ENCODE measurements around the gene ADAMTS14. TPM values are rescaled to one million over a fixed set of nuclear protein-coding genes. Genes with fewer than 3 reads are reported as not detected.
"Not testable (repeated sequence)": the region's sequence is repeated elsewhere in the genome, so short reads cannot be mapped to it uniquely, and the experiment has no call there.

Gene ADAMTS14
- total RNA-seq, 1 experiment from 2014 or later: 1.9 TPM

- no peak for DNase-seq
- intact Hi-C loops (cut with micrococcal nuclease; ENCODE audit: unreplicated experiment): no loop called here
- Histone ChIP-seq H3K4me1 (replicated peaks; ENCODE audit: insufficient read depth) (no peaks in the 10 kb centered on the region), H3K27me3 (ENCODE audit: insufficient read depth, low read depth) (no peaks in the 10 kb centered on the region), H3F3A (ENCODE audit: insufficient read depth, low read depth) (no peaks in the 10 kb centered on the region), H3K79me2 (ENCODE audit: low read depth) (no peaks in the 10 kb centered on the region), H3K9me2 (ENCODE audit: insufficient read depth) (no peaks in the 10 kb centered on the region), H2AFZ (no peak overlapping the region), H3K36me3 (ENCODE audit: low read depth) (no peaks in the 10 kb centered on the region), H3K27ac (no peak overlapping the region), H3K4me2 (no peak overlapping the region), H3K4me3 (no peak overlapping the region), H4K20me1 (ENCODE audit: insufficient read depth) (no peaks in the 10 kb centered on the region), H3K9me3 (ENCODE audit: insufficient read depth, low read depth) (peaks cover 12% of the 10 kb centered on the region; the same call in 1 of the 2 replicates)
- BruUV-seq (replicated peaks): no TSS peak
- CTCF ChIA-PET: interaction anchor here (0.6 kb wide), 1 partner anchor 111 kb away, joined by 4 read pairs; no protein-coding TSS in a partner anchor
- TF ChIP-seq CTCF (conservative IDR thresholded peaks at IDR 0.05): no peak
- no peak for TF ChIP-seq EZH2 (IDR thresholded peaks at IDR 0.05; ENCODE audit: low read depth)
- POLR2A ChIA-PET (ENCODE audit: unreplicated experiment): interaction anchor here (0.6 kb wide), 2 partner anchors 71 to 623 kb away, joined by 4 to 6 read pairs; no protein-coding TSS in a partner anchor
Measured at GRCh38 chr10:70769121-70769520, 96.8 kb downstream of the ADAMTS14 start.

GRCh38 chr10:70770001-70770400 is 97.7 kb downstream of the ADAMTS14 start:
- H3K4me2 ChIP-seq: no peak overlapping the region
- no peaks in the 10 kb centered on the region for H3K36me3 ChIP-seq (ENCODE audit: low read depth)
- ChIA-PET CTCF (no interaction called here), POLR2A (ENCODE audit: unreplicated experiment) (no interaction called here)
- BruUV-seq (replicated peaks): no TSS peak
- no peaks in the 10 kb centered on the region for H3K4me1 ChIP-seq (replicated peaks; ENCODE audit: insufficient read depth)
- no peaks in the 10 kb centered on the region for H3K27me3 ChIP-seq (ENCODE audit: insufficient read depth, low read depth)
- H2AFZ ChIP-seq: no peak overlapping the region
- peaks cover 12% of the 10 kb centered on the region; the same call in 1 of the 2 replicates for H3K9me3 ChIP-seq (ENCODE audit: insufficient read depth, low read depth)
- H4K20me1 ChIP-seq (ENCODE audit: insufficient read depth): no peaks in the 10 kb centered on the region
- H3K79me2 ChIP-seq (ENCODE audit: low read depth): no peaks in the 10 kb centered on the region
- H3F3A ChIP-seq (ENCODE audit: insufficient read depth, low read depth): no peaks in the 10 kb centered on the region
- no peak for TF ChIP-seq CTCF (conservative IDR thresholded peaks at IDR 0.05)
- no peak for TF ChIP-seq EZH2 (IDR thresholded peaks at IDR 0.05; ENCODE audit: low read depth)
- intact Hi-C loops (cut with micrococcal nuclease; ENCODE audit: unreplicated experiment): no loop called here
- no peak overlapping the region for H3K4me3 ChIP-seq
- H3K27ac ChIP-seq: no peak overlapping the region
- DNase-seq: no peak
- H3K9me2 ChIP-seq (ENCODE audit: insufficient read depth): no peaks in the 10 kb centered on the region

GRCh38 chr10:70770516-70770915 is 98.2 kb downstream of the ADAMTS14 start:
- H3K4me1 ChIP-seq (replicated peaks; ENCODE audit: insufficient read depth); DNase-seq; intact Hi-C loops (cut with micrococcal nuclease; ENCODE audit: unreplicated experiment); POLR2A ChIA-PET (ENCODE audit: unreplicated experiment); CTCF ChIA-PET; H3K27me3 ChIP-seq (ENCODE audit: insufficient read depth, low read depth); H3K79me2 ChIP-seq (ENCODE audit: low read depth); H3K9me2 ChIP-seq (ENCODE audit: insufficient read depth); H3K4me2 ChIP-seq; H3K4me3 ChIP-seq; H3F3A ChIP-seq (ENCODE audit: insufficient read depth, low read depth); BruUV-seq (replicated peaks); H3K36me3 ChIP-seq (ENCODE audit: low read depth); H3K27ac ChIP-seq; H2AFZ ChIP-seq; H4K20me1 ChIP-seq (ENCODE audit: insufficient read depth): not testable (repeated sequence)
- H3K9me3 ChIP-seq (ENCODE audit: insufficient read depth, low read depth): peaks cover 11% of the 10 kb centered on the region; the same call in 1 of the 2 replicates
